ENCODE results near the gene RAPGEF6.

DNA sequence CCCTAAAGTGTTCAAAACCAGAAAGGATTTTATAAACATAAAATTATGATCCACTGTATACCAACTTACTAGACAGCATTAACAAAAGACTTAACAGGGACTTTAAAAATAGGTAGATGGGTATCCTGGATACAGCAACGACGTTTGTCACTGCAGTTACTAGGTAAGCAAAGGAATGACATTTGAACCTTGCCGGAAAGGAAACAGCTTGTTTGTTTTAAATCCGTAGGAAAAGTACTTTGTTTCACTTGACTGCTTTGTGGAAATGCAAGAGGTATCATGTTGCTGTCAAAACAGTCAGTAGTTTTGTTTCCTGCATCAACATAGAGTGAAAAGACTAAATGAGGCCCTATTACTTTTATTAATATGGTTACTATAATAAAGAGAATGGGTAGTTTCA lies 248.2 kb downstream of the RAPGEF6 start:
- TF ChIP-seq GATA2 (IDR thresholded peaks at IDR 0.05; ENCODE audit: low read depth, low read length) (no peak), GATA3 (IDR thresholded peaks at IDR 0.05; ENCODE audit: low read depth, low read length) (no peak)
